ENCODE results near the gene OLFM1. TPM values are rescaled to one million over a fixed set of nuclear protein-coding genes. Genes with fewer than 3 reads are reported as not detected.

Gene OLFM1
- total RNA-seq, 2 donors from 2014 or later, result 11.0 to 23.2 TPM

- TF ChIP-seq CTCF (conservative IDR thresholded peaks at IDR 0.05), result no peak
- no peak overlapping the region for H3K9ac ChIP-seq (ENCODE audit: extremely low read depth, low read length, poor library complexity, severe bottlenecking)
- H3K27me3 Mint-ChIP-seq (ENCODE audit: insufficient read depth), result peaks cover 1% of the 10 kb centered on the region
- H3K4me1 ChIP-seq (ENCODE audit: control insufficient read depth, insufficient read depth, low read length), result no peaks in the 10 kb centered on the region
- DNase-seq, result no peak
- H3K36me3 ChIP-seq (ENCODE audit: control insufficient read depth, insufficient read depth, low read length), result no peaks in the 10 kb centered on the region
- no peaks in the 10 kb centered on the region for H3K4me1 Mint-ChIP-seq
- no peaks in the 10 kb centered on the region for H3K36me3 Mint-ChIP-seq (ENCODE audit: low read depth)
- H3K9me3 ChIP-seq (ENCODE audit: control insufficient read depth, low read length), result no peaks in the 10 kb centered on the region
- no peaks in the 10 kb centered on the region for H3K9me3 Mint-ChIP-seq
- 91% methylated on average over 11 of the region's 11 CpGs for WGBS, 2 experiments (ENCODE audit: insufficient coverage in 1 of 2, insufficient read length in 1 of 2)
- no peak overlapping the region for H3K27ac ChIP-seq (ENCODE audit: low read depth, low read length)
- no peaks in the 10 kb centered on the region for H3K27me3 ChIP-seq (ENCODE audit: control insufficient read depth, insufficient read depth, low read length, poor library complexity, severe bottlenecking)
- no peak overlapping the region for H3K27ac Mint-ChIP-seq
- H3K4me3 Mint-ChIP-seq, result no peak overlapping the region
- no peak overlapping the region for H3K4me3 ChIP-seq (ENCODE audit: low read length)
These were observed 44.1 kb upstream of the OLFM1 start for GRCh38 chr9:135043345-135043744.

DNA sequence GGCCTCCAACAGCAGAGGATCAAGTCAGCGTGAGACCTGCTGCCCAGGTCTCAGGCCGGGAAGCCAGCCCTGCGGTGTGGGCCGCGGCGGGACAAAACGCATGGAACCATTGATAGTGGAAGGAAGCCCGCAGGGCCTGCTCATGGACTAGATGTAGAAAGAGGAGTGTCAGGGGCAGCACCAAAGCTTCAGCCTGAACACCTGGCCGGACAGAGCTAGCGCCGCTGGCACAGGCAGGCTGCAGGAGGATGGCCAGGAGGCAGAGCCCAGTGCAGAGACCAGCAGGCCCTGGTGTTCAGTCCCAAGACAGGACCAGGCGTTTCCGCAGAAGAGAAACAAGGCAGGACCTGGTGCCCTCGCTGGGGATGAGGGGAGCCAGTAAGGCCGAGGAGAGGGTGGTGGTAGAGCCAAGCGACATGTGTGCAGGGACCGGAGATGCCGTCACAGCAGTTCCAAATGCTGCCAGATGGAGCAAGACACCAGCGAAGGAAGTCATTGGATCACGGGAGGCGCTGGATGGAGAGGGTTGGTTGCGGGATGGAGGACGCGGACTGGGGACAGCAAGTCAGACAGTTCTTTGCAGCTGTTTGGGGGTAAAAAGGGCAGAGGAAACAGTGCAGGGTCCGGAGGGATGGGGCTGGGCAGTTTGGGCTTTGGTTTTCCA lies 42.1 kb upstream of the OLFM1 start:
- no peaks in the 10 kb centered on the region for H3K36me3 ChIP-seq (ENCODE audit: control insufficient read depth, insufficient read depth, low read length)
- H3K4me3 ChIP-seq (ENCODE audit: low read length), result no peak overlapping the region
- no peak overlapping the region for H3K4me3 Mint-ChIP-seq
- H3K4me1 Mint-ChIP-seq, result no peaks in the 10 kb centered on the region
- no peak overlapping the region for H3K27ac ChIP-seq (ENCODE audit: low read depth, low read length)
- no peak overlapping the region for H3K27ac Mint-ChIP-seq
- H3K9ac ChIP-seq (ENCODE audit: extremely low read depth, low read length, poor library complexity, severe bottlenecking), result no peak overlapping the region
- peak; percentile 38 for DNase-seq
- TF ChIP-seq CTCF (conservative IDR thresholded peaks at IDR 0.05), result no peak
- no peaks in the 10 kb centered on the region for H3K27me3 Mint-ChIP-seq (ENCODE audit: insufficient read depth)
- no peaks in the 10 kb centered on the region for H3K36me3 Mint-ChIP-seq (ENCODE audit: low read depth)
- no peaks in the 10 kb centered on the region for H3K4me1 ChIP-seq (ENCODE audit: control insufficient read depth, insufficient read depth, low read length)
- no peaks in the 10 kb centered on the region for H3K27me3 ChIP-seq (ENCODE audit: control insufficient read depth, insufficient read depth, low read length, poor library complexity, severe bottlenecking)
- no peaks in the 10 kb centered on the region for H3K9me3 Mint-ChIP-seq
- H3K9me3 ChIP-seq (ENCODE audit: control insufficient read depth, low read length), result no peaks in the 10 kb centered on the region
- 89 to 93% methylated on average over 19 to 25 of the region's 25 CpGs for WGBS, 2 experiments (ENCODE audit: insufficient coverage in 1 of 2, insufficient read length in 1 of 2)

GRCh38 chr9:135045928-135046738 lies 41.3 kb upstream of the OLFM1 start:
- H3K27me3 ChIP-seq (ENCODE audit: control insufficient read depth, insufficient read depth, low read length, poor library complexity, severe bottlenecking), result no peaks in the 10 kb centered on the region
- WGBS, 2 experiments (ENCODE audit: insufficient coverage in 1 of 2, insufficient read length in 1 of 2), result 88 to 91% methylated on average over 12 to 18 of the region's 18 CpGs
- H3K4me3 ChIP-seq (ENCODE audit: low read length), result no peak overlapping the region
- H3K4me1 ChIP-seq (ENCODE audit: control insufficient read depth, insufficient read depth, low read length), result no peaks in the 10 kb centered on the region
- H3K27ac ChIP-seq (ENCODE audit: low read depth, low read length), result no peak overlapping the region
- DNase-seq, result peak; percentile 24
- H3K4me3 Mint-ChIP-seq, result no peak overlapping the region
- H3K27me3 Mint-ChIP-seq (ENCODE audit: insufficient read depth), result no peaks in the 10 kb centered on the region
- H3K27ac Mint-ChIP-seq, result no peak overlapping the region
- no peaks in the 10 kb centered on the region for H3K4me1 Mint-ChIP-seq
- no peak overlapping the region for H3K9ac ChIP-seq (ENCODE audit: extremely low read depth, low read length, poor library complexity, severe bottlenecking)
- H3K9me3 ChIP-seq (ENCODE audit: control insufficient read depth, low read length), result no peaks in the 10 kb centered on the region
- H3K9me3 Mint-ChIP-seq, result no peaks in the 10 kb centered on the region
- H3K36me3 Mint-ChIP-seq (ENCODE audit: low read depth), result no peaks in the 10 kb centered on the region
- TF ChIP-seq CTCF (conservative IDR thresholded peaks at IDR 0.05), result no peak
- H3K36me3 ChIP-seq (ENCODE audit: control insufficient read depth, insufficient read depth, low read length), result no peaks in the 10 kb centered on the region
